Measurements from ENCODE around the gene ARHGAP8. TPM values are rescaled to one million over a fixed set of nuclear protein-coding genes. Genes with fewer than 3 reads are reported as not detected.

ARHGAP8 gene
- total and polyA plus RNA-seq, 10 donors, result 2.7 to 71.6 (median 19.7) TPM

GRCh38 chr22:44787832-44788231 lies 35.5 kb downstream of the ARHGAP8 start:
- no peak for DNase-seq
- TF ChIP-seq POLR2AphosphoS5 (IDR thresholded peaks at IDR 0.05), result no peak
- TF ChIP-seq POLR2A (IDR thresholded peaks at IDR 0.05), result no peak
- TF ChIP-seq CTCF (IDR thresholded peaks at IDR 0.05 in 8 of 11, conservative IDR thresholded peaks at IDR 0.05 in 3 of 11), result no peak
- H3K27me3 ChIP-seq (replicated peaks in 1 of 7), result peaks cover 0 to 21% (median 0%) of the 10 kb centered on the region in 7 donors
- intact Hi-C loops (cut with DNase I; ENCODE audit: low total_unique reads), result no loop called here
- H3K27ac ChIP-seq, result no peak overlapping the region
- peaks cover 0 to 15% (median 0%) of the 10 kb centered on the region in 6 donors for H3K36me3 ChIP-seq
- H3K4me3 ChIP-seq, result no peak overlapping the region
- H3K9me3 ChIP-seq, result no peaks in the 10 kb centered on the region
- H3K4me1 ChIP-seq, result peaks cover 0 to 9% (median 2%) of the 10 kb centered on the region in 6 donors
- 79 to 87% (median 83%) methylated on average over 3 of the region's 3 CpGs for WGBS, 5 donors

- WGBS, 5 donors, result 73 to 89% (median 84%) methylated on average over 10 of the region's 10 CpGs
These were observed 40.7 kb downstream of the ARHGAP8 start for GRCh38 chr22:44793106-44793505.

GRCh38 chr22:44793506-44794172 lies 41.3 kb downstream of the ARHGAP8 start:
- WGBS, 5 donors, result 82 to 89% (median 89%) methylated on average over 24 of the region's 24 CpGs
- intact Hi-C loops (cut with DNase I; ENCODE audit: low total_unique reads), result no loop called here
- DNase-seq, result peak; percentile 44
- H3K4me1 ChIP-seq, result peaks cover 0 to 4% (median 0%) of the 10 kb centered on the region in 6 donors
- H3K27ac ChIP-seq, result no peak overlapping the region
- no peaks in the 10 kb centered on the region for H3K9me3 ChIP-seq
- H3K4me3 ChIP-seq, result no peak overlapping the region
- no peaks in the 10 kb centered on the region for H3K27me3 ChIP-seq (replicated peaks in 1 of 7)
- no peaks in the 10 kb centered on the region for H3K36me3 ChIP-seq
- no peak for TF ChIP-seq POLR2AphosphoS5 (IDR thresholded peaks at IDR 0.05)
- TF ChIP-seq POLR2A (IDR thresholded peaks at IDR 0.05), result no peak
- TF ChIP-seq CTCF (IDR thresholded peaks at IDR 0.05 in 8 of 11, conservative IDR thresholded peaks at IDR 0.05 in 3 of 11), result no peak

More at GRCh38 chr22:44793106-44793505, 40.7 kb downstream of the ARHGAP8 start:
- no peak overlapping the region for H3K27ac ChIP-seq
- TF ChIP-seq CTCF (IDR thresholded peaks at IDR 0.05 in 8 of 11, conservative IDR thresholded peaks at IDR 0.05 in 3 of 11), result no peak
- TF ChIP-seq POLR2A (IDR thresholded peaks at IDR 0.05), result no peak
- TF ChIP-seq POLR2AphosphoS5 (IDR thresholded peaks at IDR 0.05), result no peak
- no peak overlapping the region for H3K4me3 ChIP-seq
- no peaks in the 10 kb centered on the region for H3K9me3 ChIP-seq
- no peak for DNase-seq
- H3K36me3 ChIP-seq, result no peaks in the 10 kb centered on the region
- no peaks in the 10 kb centered on the region for H3K27me3 ChIP-seq (replicated peaks in 1 of 7)
- intact Hi-C loops (cut with DNase I; ENCODE audit: low total_unique reads), result no loop called here
- H3K4me1 ChIP-seq, result peaks cover 0 to 4% (median 0%) of the 10 kb centered on the region in 6 donors

- H3K9me3 ChIP-seq, result no peaks in the 10 kb centered on the region
- TF ChIP-seq POLR2A (IDR thresholded peaks at IDR 0.05), result no peak
- TF ChIP-seq POLR2AphosphoS5 (IDR thresholded peaks at IDR 0.05), result no peak
- TF ChIP-seq CTCF (IDR thresholded peaks at IDR 0.05 in 8 of 11, conservative IDR thresholded peaks at IDR 0.05 in 3 of 11), result no peak
- H3K36me3 ChIP-seq, result no peaks in the 10 kb centered on the region
- peaks cover 0 to 12% (median 0%) of the 10 kb centered on the region in 6 donors for H3K4me1 ChIP-seq
- no peak overlapping the region for H3K4me3 ChIP-seq
- DNase-seq, result peak; percentile 62
- WGBS, 5 donors, result 62 to 75% (median 65%) methylated on average over 15 to 18 of the region's 18 CpGs
- no peak overlapping the region for H3K27ac ChIP-seq
- no peaks in the 10 kb centered on the region for H3K27me3 ChIP-seq (replicated peaks in 1 of 7)
- intact Hi-C loops (cut with DNase I; ENCODE audit: low total_unique reads), result no loop called here
These were observed 43.6 kb downstream of the ARHGAP8 start for GRCh38 chr22:44795701-44796630.
